ENCODE results near the gene UCN2. TPM values are rescaled to one million over a fixed set of nuclear protein-coding genes. Genes with fewer than 3 reads are reported as not detected.

Gene UCN2
- total and polyA plus RNA-seq, 2 experiments from 2014 or later, result 0.95 to 1.1 TPM

GRCh38 chr3:48555949-48556795 lies 7.4 kb downstream of the UCN2 start:
- peak overlapping the region; percentile 80 for H3K4me3 ChIP-seq
- H3K27me3 ChIP-seq, result no peaks in the 10 kb centered on the region
- peaks cover 53% of the 10 kb centered on the region for H3K4me1 ChIP-seq (ENCODE audit: low read depth)
- peak overlapping the region; percentile 69 for H3K27ac ChIP-seq
- no peak for DNase-seq (ENCODE audit: low read depth in 1 of 2, low spot score in 1 of 2)
- no peaks in the 10 kb centered on the region for H3K9me3 ChIP-seq (ENCODE audit: low read depth)
- TF ChIP-seq CTCF (IDR thresholded peaks at IDR 0.05; ENCODE audit: low read depth, low read length), result no peak
- H3K36me3 ChIP-seq, result peaks cover 6% of the 10 kb centered on the region

- Histone ChIP-seq H3K27ac (peak overlapping the region; percentile 69), H3K4me3 (peak overlapping the region; percentile 80), H3K4me1 (ENCODE audit: low read depth) (peaks cover 49% of the 10 kb centered on the region)
Measured at GRCh38 chr3:48555231-48555948, 8.2 kb downstream of the UCN2 start.

GRCh38 chr3:48553886-48554845 lies 9.4 kb downstream of the UCN2 start:
- no peak for DNase-seq (ENCODE audit: low read depth in 1 of 2, low spot score in 1 of 2)

More at GRCh38 chr3:48555231-48555948, 8.2 kb downstream of the UCN2 start:
- Histone ChIP-seq H3K9me3 (ENCODE audit: low read depth) (no peaks in the 10 kb centered on the region), H3K36me3 (peaks cover 6% of the 10 kb centered on the region), H3K27me3 (no peaks in the 10 kb centered on the region)
- TF ChIP-seq CTCF (IDR thresholded peaks at IDR 0.05; ENCODE audit: low read depth, low read length), result no peak
- DNase-seq (ENCODE audit: low read depth in 1 of 2, low spot score in 1 of 2), result peak in 1 of 2 donors; percentile 36

GRCh38 chr3:48553361-48553760 lies 10.2 kb downstream of the UCN2 start:
- H3K9me3 ChIP-seq (ENCODE audit: low read depth), result no peaks in the 10 kb centered on the region
- peaks cover 17% of the 10 kb centered on the region for H3K36me3 ChIP-seq
- H3K27ac ChIP-seq, result no peak overlapping the region
- H3K27me3 ChIP-seq, result no peaks in the 10 kb centered on the region
- H3K4me3 ChIP-seq, result no peak overlapping the region
- TF ChIP-seq CTCF (IDR thresholded peaks at IDR 0.05; ENCODE audit: low read depth, low read length), result no peak
- peaks cover 29% of the 10 kb centered on the region for H3K4me1 ChIP-seq (ENCODE audit: low read depth)
- DNase-seq (ENCODE audit: low read depth in 1 of 2, low spot score in 1 of 2), result no peak

More at GRCh38 chr3:48553886-48554845, 9.4 kb downstream of the UCN2 start:
- Histone ChIP-seq H3K4me3 (peak overlapping the region; percentile 80), H3K9me3 (ENCODE audit: low read depth) (no peaks in the 10 kb centered on the region), H3K27ac (peak overlapping the region; percentile 36), H3K27me3 (no peaks in the 10 kb centered on the region), H3K4me1 (ENCODE audit: low read depth) (peaks cover 37% of the 10 kb centered on the region), H3K36me3 (peaks cover 14% of the 10 kb centered on the region)
- TF ChIP-seq CTCF (IDR thresholded peaks at IDR 0.05; ENCODE audit: low read depth, low read length), result no peak
